Retinal pigment epithelial cell (primary cell): ENCODE results near the gene PPP1R12C.

Source experiments
- DNase-seq: peaks from one replicate; pipeline ENCODE4 v3.0.0-alpha.2; 2010; ENCODE audit warnings: low read depth
- H3K4me3 ChIP-seq: 2 replicates; pipeline ENCODE4 v1.5.1; 2011; ENCODE audit warnings: mild to moderate bottlenecking, low read length, control low read depth, moderate library complexity
- TF ChIP-seq, protein P1 (sequence below): conservative IDR thresholded peaks from 2 replicates; pipeline ENCODE4 v1.5.1; 2011; ENCODE audit warnings: low read depth, low read length, control low read depth, inconsistent platforms

PPP1R12C gene

DNA sequence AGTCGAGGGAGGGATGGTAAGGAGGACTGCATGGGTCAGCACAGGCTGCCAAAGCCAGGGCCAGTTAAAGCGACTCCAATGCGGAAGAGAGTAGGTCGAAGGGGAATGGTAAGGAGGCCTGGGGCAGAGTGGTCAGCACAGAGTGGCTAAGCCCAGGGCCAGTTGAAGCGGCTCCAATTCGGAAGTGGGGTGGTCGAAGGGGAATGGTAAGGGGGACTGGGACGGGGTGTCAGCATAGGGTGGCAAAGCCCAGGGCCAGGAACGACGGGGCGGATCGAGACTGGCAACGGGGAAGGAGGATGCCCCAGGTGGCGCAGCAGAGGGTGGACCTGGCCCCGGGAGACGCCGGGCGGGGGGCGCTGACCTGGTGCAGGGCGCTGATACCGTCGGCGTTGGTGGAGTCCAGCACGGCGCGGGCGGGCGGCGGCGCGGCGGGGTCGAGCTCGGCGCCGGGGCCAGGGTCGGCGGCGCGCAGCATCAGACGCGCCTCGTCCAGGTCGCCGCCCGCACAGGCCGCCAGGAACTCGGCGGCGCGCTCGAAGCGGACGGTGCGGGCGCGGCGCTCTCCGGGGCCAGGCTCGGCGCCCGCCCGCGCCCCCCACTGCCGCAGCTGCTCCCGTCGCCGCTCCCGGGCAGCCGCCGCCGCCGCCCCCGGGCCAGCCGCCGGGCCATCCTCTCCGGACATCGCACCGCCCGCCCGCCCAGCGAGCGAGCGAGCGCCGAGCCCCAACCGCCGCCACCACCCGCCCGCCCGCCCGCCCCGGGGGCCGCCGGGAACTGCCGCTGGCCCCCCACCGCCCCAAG is at the start of gene PPP1R12C:
TSS of gene PPP1R12C (minus strand) at position 779 of the 804 bp plus-strand sequence. CDS start at position 685, 94 bp downstream.
- H3K4me3 ChIP-seq: peak within 1 kb of the TSS; percentile 93
- DNase-seq: no peak
- TF ChIP-seq, protein P1, sequence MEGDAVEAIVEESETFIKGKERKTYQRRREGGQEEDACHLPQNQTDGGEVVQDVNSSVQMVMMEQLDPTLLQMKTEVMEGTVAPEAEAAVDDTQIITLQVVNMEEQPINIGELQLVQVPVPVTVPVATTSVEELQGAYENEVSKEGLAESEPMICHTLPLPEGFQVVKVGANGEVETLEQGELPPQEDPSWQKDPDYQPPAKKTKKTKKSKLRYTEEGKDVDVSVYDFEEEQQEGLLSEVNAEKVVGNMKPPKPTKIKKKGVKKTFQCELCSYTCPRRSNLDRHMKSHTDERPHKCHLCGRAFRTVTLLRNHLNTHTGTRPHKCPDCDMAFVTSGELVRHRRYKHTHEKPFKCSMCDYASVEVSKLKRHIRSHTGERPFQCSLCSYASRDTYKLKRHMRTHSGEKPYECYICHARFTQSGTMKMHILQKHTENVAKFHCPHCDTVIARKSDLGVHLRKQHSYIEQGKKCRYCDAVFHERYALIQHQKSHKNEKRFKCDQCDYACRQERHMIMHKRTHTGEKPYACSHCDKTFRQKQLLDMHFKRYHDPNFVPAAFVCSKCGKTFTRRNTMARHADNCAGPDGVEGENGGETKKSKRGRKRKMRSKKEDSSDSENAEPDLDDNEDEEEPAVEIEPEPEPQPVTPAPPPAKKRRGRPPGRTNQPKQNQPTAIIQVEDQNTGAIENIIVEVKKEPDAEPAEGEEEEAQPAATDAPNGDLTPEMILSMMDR: no peak

DNA sequence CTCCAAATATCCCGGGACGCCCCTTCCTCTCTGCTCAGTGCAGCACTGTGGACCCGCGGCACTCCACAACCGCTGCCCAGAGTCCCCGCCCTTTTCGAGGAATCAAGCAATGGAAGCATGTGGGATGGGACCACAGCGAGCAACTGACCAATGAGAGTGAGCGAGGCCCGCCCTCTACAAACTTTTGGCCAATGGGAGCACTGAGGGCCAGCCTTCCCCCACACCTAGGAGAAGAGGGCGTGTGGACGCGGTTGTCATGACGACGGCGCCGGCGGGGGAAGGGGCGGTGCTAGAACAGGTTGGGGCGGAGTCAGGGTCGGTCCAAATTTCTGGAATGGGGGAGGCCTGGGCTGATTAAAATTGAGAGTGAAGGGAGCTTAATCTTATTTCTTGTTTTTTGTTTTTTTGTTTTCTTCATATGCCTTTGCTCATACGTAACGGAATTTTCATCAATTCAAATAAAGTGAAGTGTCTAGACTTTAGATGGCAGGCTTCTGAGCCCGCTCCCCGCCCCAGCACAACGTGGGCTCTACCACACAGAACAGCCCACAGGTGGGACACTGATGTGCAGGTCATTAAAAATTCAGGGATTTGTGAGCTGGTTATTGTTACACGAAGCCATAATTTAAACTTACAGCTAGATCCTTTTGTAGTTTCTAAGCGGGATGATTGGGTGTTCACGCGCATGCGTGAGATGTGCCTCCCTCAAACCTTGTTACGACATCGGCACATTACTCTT is 49.3 kb upstream of the PPP1R12C start, which contains the start of gene DNAAF3:
TSS of gene DNAAF3 (minus strand) at position 84 of the 739 bp plus-strand sequence. CDS start 200 bp downstream, outside the sequence.
- TF ChIP-seq, protein P1: no peak
- peak within 1 kb of the TSS; percentile 69 for H3K4me3 ChIP-seq
- DNase-seq: peak; percentile 95

DNA sequence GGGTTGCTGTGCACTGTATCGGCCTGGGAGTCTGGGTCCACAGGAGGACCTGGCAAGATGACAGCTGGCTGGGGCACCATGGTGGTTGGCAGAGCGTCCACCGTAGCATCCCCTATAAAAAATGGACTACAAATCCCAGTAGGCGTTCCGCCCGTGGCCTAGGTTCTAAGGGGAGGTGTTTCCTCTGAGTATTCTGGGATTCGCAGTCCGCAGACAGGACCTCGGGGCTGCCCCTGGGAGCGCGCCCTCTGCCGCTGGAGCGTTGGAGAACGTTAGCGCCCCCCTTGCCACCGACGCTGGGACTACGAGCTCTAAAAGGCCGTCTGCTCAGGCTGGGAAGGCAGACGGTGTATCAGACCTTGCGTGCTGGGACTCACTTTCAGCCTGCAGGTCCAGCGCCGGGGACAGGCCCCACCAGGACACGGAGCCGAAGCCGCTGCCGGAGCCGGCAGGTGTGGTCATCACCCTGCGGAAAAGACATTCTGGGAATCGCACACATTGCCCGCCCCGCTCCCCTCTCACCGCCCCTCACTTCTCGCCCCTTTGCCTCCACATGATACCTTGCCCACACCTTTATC is 48.6 kb upstream of the PPP1R12C start:
- peak overlapping the region; percentile 69 for H3K4me3 ChIP-seq
- TF ChIP-seq, protein P1: peak; percentile 84
- DNase-seq: no peak

DNA sequence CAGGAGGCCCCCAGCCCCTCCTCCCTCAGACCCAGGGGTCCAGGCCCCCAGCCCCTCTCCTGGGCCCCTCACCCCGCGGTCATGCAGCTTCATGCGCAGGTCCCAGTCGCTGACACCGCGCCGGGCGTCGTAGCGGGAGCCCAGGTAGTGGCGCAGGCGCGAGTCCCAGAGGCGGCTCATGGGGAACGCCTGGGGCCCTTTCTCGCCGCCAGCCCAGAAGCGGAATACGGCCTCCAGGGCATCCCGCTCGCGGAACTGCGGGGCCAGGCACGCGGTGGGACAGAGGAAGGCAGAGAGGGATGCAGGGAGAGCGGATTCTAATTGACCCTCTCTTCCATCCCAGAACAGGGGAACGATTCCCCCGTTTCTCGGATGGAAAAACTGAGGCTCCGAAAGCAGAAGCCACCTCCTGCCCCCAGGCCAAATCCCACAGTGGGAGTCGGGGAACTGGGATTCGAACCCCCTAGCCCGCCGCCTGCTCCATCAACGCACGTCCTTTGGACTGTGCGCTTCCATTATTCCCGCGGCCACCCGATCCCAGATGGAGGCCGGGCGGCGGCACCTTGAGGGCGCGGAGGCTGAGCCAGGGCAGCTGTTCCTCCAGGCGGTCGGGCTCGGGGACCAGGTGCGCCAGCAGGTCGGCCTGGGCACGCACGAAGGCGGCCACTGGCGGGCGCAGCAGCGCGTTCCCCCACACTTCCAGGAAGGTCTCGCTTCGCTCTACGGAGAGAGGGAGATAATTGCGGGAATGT is 44.3 kb upstream of the PPP1R12C start:
- no peak overlapping the region for H3K4me3 ChIP-seq

DNA sequence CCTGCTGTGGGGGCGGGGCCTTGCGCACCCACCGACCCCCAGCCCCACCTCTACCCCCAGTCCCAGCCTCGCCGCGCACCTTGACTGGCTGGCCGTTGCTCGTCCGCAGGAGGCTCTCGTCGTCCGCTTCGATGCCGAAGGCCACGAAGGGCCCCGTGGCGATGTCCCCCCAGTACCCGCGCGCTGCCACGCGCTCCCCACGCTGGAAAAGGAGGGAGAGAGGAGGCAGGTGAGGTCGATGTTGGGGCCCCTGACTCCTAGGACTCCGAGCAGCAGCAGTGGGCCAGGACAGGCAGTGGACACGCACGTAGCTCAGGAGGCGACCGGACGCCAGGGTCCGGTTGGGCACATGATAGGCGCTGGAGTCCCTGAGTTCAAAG is 43.5 kb upstream of the PPP1R12C start:
- TF ChIP-seq, protein P1: no peak
- no peak overlapping the region for H3K4me3 ChIP-seq
- no peak for DNase-seq

More for the DNA sequence above, 44.3 kb upstream of the PPP1R12C start:
- TF ChIP-seq, protein P1: no peak
- DNase-seq: no peak

DNA sequence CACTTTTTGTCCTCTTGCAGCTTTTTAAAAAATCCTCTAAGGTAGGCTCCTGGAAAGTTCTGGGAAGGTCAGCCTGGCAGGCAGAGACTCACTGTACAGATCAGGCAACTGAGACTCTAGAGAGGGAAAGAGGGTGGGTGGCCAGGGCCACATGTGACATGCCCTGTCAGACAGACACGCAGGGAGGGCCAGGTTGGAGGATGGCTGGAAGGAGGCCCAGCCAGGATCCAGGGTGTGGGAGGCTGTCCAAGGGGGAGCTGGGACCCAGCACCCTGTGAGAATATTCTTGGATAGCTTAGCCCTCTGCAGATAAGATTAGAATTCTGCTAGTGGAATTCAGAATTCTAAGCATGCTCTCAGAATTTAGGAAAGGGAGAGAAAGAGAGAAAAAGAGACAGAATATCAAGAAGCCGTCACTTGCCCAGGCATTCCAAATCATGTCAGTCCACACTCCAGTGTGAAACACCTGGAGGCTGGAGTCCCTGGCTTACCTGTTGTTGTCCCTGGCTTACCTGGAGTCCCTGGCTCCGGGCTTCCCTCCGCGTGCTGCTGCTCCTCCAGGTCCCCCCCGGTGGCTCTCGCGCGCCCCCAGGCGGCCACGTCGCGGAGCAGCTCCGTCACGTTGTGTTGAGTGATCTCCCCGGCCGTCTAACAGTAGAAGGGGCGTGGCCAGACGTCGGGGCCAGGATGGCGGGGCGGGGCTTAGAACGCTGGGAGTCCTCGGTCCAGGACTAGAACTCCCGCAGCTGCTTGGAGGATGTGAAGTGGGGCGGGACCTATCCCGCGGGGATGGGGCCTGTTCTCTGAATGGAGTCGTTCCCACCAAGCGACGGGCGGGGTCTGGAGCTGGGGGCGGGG is 42.9 kb upstream of the PPP1R12C start:
- no peak for DNase-seq
- TF ChIP-seq, protein P1: peak; percentile 96
- no peak overlapping the region for H3K4me3 ChIP-seq
